Measurements from ENCODE around the gene PLCB1.
"Not testable (repeated sequence)": the region's sequence is repeated elsewhere in the genome, so short reads cannot be mapped to it uniquely, and the experiment has no call there.

Gene PLCB1

GRCh38 chr20:8540466-8540865 lies 408.4 kb downstream of the PLCB1 start:
- DNase-seq (ENCODE audit: low read depth, low spot score): no peak

- DNase-seq (ENCODE audit: low read depth, low spot score): no peak
Observed at GRCh38 chr20:8542110-8542486, 410.0 kb downstream of the PLCB1 start.

GRCh38 chr20:8545212-8545611 lies 413.1 kb downstream of the PLCB1 start:
- no peak for DNase-seq (ENCODE audit: low read depth, low spot score)

- DNase-seq (ENCODE audit: low read depth, low spot score): no peak
Observed at GRCh38 chr20:8547035-8547650, 415.1 kb downstream of the PLCB1 start.

DNA sequence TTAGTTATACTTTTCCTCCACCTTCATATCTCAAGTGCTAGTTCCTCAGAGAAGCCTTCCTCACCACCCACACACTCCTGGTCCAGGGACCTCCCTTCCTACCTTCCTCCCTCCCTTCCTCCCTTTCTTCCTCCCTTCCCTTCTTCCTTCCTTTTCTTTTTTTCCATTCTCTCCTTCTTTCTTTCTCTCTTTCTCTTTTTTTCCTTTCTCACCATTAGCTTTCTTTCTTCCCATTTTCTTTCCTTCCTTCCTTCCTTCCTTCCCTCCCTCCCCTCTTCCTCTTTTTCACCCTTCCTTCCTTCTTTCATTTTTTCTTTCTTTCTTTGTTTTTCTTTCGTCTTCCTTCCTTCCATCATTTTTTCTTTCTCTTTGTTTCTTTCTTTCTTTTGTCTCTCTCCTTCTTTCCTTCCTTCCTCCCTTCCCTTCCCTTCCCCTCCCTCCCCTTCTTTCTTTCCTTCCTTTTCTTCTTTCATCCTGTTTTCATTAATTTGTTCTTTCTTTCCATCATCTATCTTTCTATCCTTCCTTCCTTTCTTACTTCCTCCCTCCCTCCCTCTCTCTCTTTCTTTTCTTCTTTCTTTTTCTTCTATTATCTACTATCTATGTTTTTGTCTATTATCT lies 416.0 kb downstream of the PLCB1 start:
- no peak for DNase-seq (ENCODE audit: low read depth, low spot score)

GRCh38 chr20:8549192-8549591 lies 417.1 kb downstream of the PLCB1 start:
- no peak for DNase-seq (ENCODE audit: low read depth, low spot score)

- DNase-seq (ENCODE audit: low read depth, low spot score): no peak
Observed at GRCh38 chr20:8557711-8558110, 425.6 kb downstream of the PLCB1 start.

GRCh38 chr20:8562356-8562755 lies 430.3 kb downstream of the PLCB1 start:
- no peak for DNase-seq (ENCODE audit: low read depth, low spot score)

GRCh38 chr20:8568075-8568474 lies 436.0 kb downstream of the PLCB1 start:
- DNase-seq (ENCODE audit: low read depth, low spot score): no peak

- no peak for DNase-seq (ENCODE audit: low read depth, low spot score)
Observed at GRCh38 chr20:8569766-8570165, 437.7 kb downstream of the PLCB1 start.

DNA sequence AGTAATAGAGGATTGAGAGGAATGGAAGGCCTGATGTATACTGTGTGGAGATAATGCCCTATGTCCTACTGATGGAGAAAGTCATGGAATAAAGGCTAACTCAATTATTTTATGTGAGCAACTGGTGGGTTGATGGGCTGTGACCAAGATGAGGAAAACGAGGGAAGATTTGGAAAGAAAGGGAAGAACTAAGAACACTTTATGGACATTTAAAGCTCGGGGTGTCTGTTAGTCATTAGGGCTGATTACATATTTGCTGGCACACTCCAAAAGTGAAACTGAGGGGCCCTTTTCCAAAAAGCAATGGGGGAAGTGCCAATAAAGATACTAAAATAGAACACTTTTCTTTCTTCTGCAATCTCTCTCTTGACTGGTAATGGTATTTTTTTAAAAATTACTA lies 439.5 kb downstream of the PLCB1 start:
- no peak for DNase-seq (ENCODE audit: low read depth, low spot score)

DNA sequence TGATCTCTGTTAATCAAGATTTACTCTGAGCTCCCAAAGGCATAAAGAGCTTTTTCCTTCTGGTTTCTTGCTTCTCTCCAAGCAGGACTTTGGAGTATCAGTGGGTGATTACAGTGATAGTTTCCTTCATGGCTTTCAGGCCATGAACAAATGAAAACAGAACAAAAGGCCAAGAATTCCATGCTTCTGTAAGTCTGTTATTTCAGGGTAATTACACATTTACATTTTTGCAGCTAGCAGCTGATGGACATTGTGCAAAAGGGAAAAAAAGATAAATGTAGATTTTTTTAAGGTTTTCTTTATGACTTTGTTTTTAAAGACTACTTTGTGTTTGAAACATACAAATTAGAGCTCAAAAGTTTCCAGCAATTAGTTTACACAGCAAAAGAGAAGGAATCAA lies 441.6 kb downstream of the PLCB1 start:
- DNase-seq (ENCODE audit: low read depth, low spot score): no peak

- DNase-seq (ENCODE audit: low read depth, low spot score): no peak
Observed at GRCh38 chr20:8575114-8575513, 443.0 kb downstream of the PLCB1 start.

- DNase-seq (ENCODE audit: low read depth, low spot score): no peak
Observed at GRCh38 chr20:8578161-8578865, 446.2 kb downstream of the PLCB1 start.

GRCh38 chr20:8579035-8579434 lies 447.0 kb downstream of the PLCB1 start:
- DNase-seq (ENCODE audit: low read depth, low spot score): no peak

DNA sequence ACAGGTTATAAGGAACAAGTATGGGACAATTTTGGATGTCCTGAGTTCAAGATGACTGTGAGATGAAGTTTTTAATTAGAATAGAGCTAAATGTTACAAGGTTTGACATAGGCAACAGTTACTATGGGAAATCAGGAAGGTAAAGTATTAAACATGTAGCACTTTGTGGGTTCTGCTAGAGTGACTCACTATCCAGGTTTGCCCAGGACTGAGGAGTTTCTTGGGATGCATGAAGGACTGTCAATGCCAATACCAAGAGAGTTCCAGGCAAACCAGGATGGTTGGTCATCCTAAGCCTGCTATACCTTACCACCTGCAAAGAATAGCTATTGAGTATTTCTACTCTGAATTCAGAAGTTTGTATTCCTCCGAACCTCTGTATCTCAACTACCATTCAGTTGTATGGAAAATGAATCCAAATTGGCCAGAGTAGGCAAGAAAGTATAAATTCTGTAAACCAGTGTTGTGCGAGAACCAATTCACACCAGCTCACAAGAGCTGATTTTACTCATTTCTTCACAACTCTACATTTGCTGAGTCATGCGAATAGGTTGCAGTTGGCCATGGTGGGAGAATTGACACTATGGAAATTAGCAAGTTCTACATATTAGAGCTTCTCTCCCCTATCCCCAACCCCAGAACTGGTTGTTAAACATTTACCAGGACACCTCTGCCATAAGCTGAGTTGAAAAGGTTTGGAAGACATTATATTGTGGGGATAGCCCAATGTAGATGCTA lies 449.5 kb downstream of the PLCB1 start:
- no peak for DNase-seq (ENCODE audit: low read depth, low spot score)

DNA sequence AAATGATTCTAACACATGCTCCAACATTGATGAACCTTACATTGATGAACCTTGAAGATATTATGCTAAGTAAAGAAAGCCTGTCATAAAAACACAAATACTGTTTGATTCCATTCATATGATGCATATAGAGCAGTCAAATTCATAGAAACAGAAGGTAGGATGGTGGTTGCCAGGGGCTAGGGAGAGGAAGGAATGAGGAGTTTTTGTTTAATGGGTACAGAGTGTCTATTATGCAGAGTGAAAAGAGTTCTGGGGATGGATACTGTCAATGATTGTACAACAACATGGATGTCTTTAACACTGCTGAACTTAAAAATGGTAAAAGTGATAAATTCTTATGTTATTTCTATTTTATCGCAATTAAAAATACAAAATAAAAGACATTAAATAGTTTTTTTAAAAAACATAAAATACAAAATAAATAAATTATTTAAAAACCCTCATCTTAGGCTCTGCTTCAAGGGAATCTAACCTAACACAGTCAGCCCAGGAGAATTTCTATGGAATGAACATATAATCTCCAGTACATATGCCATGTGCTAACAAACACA lies 451.0 kb downstream of the PLCB1 start:
- no peak for DNase-seq (ENCODE audit: low read depth, low spot score)

GRCh38 chr20:8583566-8584043 lies 451.5 kb downstream of the PLCB1 start:
- no peak for DNase-seq (ENCODE audit: low read depth, low spot score)

DNA sequence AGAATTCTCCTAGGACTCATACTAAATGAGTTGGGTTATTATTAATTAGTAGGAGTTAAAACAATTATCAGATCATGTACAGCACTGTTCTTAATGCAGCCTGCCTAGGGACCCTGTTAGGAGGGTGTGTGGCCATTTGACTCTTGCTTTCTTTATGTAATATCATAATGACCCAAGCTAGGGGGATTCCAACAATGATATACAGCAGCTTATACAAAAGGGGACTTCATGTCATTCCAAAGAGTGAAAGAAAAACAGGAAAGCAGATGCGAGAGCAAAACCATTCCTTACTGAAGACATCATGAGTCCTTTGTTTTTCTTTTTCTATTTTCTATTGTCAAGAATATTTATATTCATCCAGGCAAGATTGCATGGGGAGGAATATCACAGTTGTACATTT lies 455.2 kb downstream of the PLCB1 start:
- no peak for DNase-seq (ENCODE audit: low read depth, low spot score)

DNA sequence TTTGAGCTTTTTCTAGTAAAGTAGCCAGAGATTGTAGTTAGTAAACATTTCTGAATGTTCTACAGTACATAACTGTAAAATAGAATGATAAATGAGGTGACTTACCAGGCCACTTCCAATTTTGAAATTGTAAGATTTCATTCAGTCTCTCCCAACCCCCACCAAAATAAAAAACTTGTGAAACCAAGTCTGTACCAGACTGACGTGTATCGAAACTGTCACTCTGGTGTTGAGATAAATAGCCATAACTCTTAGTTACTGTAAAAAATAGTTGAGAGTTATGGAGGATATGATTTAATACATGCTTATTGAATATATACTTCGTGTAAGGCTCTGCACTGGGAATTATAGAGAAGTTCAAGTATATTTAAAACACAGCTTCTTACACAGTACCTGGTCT lies 455.7 kb downstream of the PLCB1 start:
- DNase-seq (ENCODE audit: low read depth, low spot score): no peak

GRCh38 chr20:8589956-8590355 lies 457.9 kb downstream of the PLCB1 start:
- DNase-seq (ENCODE audit: low read depth, low spot score): no peak

DNA sequence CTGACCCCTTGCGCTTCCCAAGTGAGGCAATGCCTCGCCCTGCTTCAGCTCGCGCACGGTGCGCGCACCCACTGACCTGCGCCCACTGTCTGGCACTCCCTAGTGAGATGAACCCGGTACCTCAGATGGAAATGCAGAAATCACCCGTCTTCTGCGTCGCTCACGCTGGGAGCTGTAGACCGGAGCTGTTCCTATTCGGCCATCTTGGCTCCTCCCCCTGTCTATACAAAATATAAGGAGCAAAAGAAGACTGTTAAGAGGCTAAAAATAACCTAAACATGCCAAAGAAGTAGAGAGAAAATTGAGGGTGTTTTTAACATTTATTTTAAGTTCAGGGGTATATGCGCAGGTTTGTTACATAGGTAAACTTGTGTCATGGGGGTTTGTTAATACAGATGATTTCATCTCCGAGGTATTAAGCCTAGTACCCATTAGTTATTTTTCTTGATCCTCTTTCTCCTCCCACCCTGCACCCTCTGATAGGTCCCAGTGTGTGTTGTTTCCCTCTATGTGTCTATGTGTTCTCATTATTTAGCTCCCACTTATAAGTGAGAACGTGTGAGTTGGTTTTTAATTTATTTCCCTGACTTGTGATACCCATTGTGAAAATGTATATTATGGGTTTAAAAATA lies 469.0 kb downstream of the PLCB1 start:
- DNase-seq (ENCODE audit: low read depth, low spot score): not testable (repeated sequence)

All from activated CD4-positive, CD25-positive, alpha-beta regulatory T cell treated with anti-CD3 and anti-CD28 coated beads, Interleukin-2, amount 50 U/mL, for 16 hours (primary cell).